ENCODE measurements around the gene SELPLG. TPM values are rescaled to one million over a fixed set of nuclear protein-coding genes. Genes with fewer than 3 reads are reported as not detected.

SELPLG gene
- total RNA-seq, 3 donors from 2014 or later (not counting 1 experiment from before 2014, with no cell fraction given) = 179 to 201 (median 201) TPM

DNA sequence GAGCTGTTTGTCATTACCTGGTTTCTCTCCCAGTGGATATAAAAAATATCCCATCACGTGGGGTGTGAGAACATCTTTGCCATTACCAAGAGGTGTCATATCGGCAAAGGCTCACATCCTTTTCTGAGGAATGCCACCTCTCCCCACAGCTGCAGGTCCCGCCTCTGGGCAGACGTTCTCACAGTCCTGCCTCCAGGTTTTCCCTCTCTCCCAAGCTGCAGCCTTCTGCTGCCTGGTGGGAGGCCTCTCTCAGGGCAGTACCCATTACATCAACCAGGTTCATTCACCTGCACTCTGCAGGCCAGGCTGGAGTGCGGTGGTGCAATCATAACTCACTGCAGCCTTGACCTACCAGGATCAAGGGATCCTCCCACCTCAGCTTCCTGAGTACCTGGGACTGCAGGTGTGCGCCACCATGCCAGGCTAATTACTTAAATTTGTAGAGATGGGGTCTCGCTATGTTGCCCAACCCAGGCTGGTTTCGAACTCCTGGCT is 20.9 kb downstream of the SELPLG start:
- H3K4me3 Mint-ChIP-seq = no peak overlapping the region
- no peaks in the 10 kb centered on the region for H3K36me3 Mint-ChIP-seq
- Histone ChIP-seq H3K36me3 (ENCODE audit: control insufficient read depth, insufficient read depth, low read length) (no peaks in the 10 kb centered on the region), H3K4me1 (ENCODE audit: control insufficient read depth, insufficient read depth, low read length) (peaks cover 22% of the 10 kb centered on the region), H3K4me3 (ENCODE audit: low read length) (no peak overlapping the region), H3K27ac (ENCODE audit: low read length) (no peak overlapping the region), H3K9me3 (ENCODE audit: control insufficient read depth, insufficient read depth, low read length) (peaks cover 5% of the 10 kb centered on the region), H3K27me3 (ENCODE audit: control insufficient read depth, insufficient read depth, low read length) (no peaks in the 10 kb centered on the region)
- intact Hi-C loops (cut with micrococcal nuclease) = loop anchor here (1.0 to 5.0 kb wide), 3 partner anchors 34 to 190 kb away; no protein-coding TSS in a partner anchor
- peak overlapping the region in 1 of 2 donors; percentile 92 for H3K27ac Mint-ChIP-seq
- 96% methylated on average over 8 of the region's 8 CpGs for WGBS (ENCODE audit: insufficient coverage)
- H3K27me3 Mint-ChIP-seq (ENCODE audit: low read depth in 2 of 2) = peaks cover 0 to 3% of the 10 kb centered on the region in 2 donors
- H3K4me1 Mint-ChIP-seq = peaks cover 32 to 33% of the 10 kb centered on the region in 2 donors
- no peak for ATAC-seq
- no peak for DNase-seq
- H3K9me3 Mint-ChIP-seq = peaks cover 0 to 4% of the 10 kb centered on the region in 2 donors
- TF ChIP-seq, protein P1, sequence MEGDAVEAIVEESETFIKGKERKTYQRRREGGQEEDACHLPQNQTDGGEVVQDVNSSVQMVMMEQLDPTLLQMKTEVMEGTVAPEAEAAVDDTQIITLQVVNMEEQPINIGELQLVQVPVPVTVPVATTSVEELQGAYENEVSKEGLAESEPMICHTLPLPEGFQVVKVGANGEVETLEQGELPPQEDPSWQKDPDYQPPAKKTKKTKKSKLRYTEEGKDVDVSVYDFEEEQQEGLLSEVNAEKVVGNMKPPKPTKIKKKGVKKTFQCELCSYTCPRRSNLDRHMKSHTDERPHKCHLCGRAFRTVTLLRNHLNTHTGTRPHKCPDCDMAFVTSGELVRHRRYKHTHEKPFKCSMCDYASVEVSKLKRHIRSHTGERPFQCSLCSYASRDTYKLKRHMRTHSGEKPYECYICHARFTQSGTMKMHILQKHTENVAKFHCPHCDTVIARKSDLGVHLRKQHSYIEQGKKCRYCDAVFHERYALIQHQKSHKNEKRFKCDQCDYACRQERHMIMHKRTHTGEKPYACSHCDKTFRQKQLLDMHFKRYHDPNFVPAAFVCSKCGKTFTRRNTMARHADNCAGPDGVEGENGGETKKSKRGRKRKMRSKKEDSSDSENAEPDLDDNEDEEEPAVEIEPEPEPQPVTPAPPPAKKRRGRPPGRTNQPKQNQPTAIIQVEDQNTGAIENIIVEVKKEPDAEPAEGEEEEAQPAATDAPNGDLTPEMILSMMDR (IDR thresholded peaks at IDR 0.05) = no peak

DNA sequence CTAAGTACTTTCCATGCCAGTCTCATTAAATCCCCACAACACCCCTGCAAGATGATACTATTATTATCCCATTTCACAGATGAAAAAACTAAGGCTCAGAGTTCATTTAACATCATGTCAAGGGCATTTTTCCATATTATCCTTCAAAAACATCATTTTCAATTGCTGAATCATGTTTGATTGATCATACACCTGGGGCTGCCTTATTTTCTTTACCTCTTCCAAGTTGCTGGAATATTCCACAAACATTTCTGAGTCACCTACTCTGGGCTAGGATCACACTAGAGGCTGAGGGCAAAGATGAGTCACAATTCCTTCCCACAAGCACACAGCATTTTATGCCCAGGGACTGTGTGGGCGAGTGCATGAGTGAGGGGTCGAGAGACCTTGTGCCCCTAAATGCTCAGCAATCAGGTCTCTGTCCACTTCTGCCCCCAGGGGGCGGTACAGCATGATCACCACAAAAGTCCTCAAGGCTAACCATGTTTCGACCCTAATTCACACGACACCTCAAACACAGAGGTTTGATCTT is 21.7 kb downstream of the SELPLG start:
- peak; percentile 67 to 72 (median 68) for ATAC-seq

DNA sequence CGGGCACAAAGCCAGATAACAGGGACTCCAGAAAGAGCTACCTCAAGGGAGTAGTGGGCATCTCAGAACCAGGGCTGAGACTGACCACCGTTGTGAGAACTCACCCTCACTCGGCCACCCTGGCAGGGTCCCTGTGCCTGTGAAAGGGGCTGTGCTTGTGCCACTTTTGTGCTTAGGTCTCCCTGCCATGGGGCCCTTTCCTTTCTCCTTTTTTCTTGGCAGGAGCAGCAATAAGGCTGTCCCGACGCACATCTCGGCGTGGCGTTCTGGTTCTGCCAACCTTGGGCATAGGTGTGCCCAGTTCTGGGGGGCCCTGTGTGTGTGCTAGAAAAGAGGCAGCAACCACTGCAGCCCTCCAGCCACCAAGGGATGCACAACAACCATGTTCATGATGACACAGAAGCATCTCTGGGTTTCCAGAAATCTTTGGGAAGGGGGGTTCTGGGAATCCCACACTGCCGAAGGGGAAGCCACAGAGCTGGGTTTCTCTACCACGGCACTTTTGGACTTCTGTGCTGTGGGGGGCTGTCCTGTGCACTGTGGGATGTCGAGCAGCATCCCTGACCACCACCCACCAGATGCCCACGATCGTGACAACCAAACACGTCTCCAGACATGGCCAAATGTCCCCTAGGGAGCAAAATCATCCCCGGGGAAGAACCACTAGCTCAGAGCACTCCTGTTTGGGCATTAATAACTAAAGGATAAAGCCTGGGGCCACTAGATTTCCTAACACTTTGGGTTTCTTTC is 22.7 kb downstream of the SELPLG start:
- WGBS (ENCODE audit: insufficient coverage) = 90% methylated on average over 15 of the region's 15 CpGs

More for the DNA sequence above, 21.7 kb downstream of the SELPLG start:
- Histone ChIP-seq H3K4me1 (ENCODE audit: control insufficient read depth, insufficient read depth, low read length) (peaks cover 14% of the 10 kb centered on the region), H3K4me3 (ENCODE audit: low read length) (no peak overlapping the region), H3K27me3 (ENCODE audit: control insufficient read depth, insufficient read depth, low read length) (no peaks in the 10 kb centered on the region), H3K9me3 (ENCODE audit: control insufficient read depth, insufficient read depth, low read length) (peaks cover 5% of the 10 kb centered on the region), H3K27ac (ENCODE audit: low read length) (no peak overlapping the region), H3K36me3 (ENCODE audit: control insufficient read depth, insufficient read depth, low read length) (no peaks in the 10 kb centered on the region)
- H3K27ac Mint-ChIP-seq = peak overlapping the region in 1 of 2 donors; percentile 70
- H3K36me3 Mint-ChIP-seq = no peaks in the 10 kb centered on the region
- peaks cover 23 to 24% of the 10 kb centered on the region in 2 donors for H3K4me1 Mint-ChIP-seq
- TF ChIP-seq, protein P1 (IDR thresholded peaks at IDR 0.05) = peak; percentile 69
- no peak overlapping the region for H3K4me3 Mint-ChIP-seq
- 34% methylated on average over 5 of the region's 5 CpGs for WGBS (ENCODE audit: insufficient coverage)
- peaks cover 0 to 6% of the 10 kb centered on the region in 2 donors for H3K27me3 Mint-ChIP-seq (ENCODE audit: low read depth in 2 of 2)
- DNase-seq = peak; percentile 66 to 80
- intact Hi-C loops (cut with micrococcal nuclease) = loop anchor here (1.0 to 5.0 kb wide), 3 partner anchors 35 to 191 kb away; no protein-coding TSS in a partner anchor
- peaks cover 0 to 4% of the 10 kb centered on the region in 2 donors for H3K9me3 Mint-ChIP-seq

More for the DNA sequence above, 22.7 kb downstream of the SELPLG start:
- TF ChIP-seq, protein P1 (IDR thresholded peaks at IDR 0.05) = no peak
- Mint-ChIP-seq H3K9me3 (no peaks in the 10 kb centered on the region), H3K4me3 (no peak overlapping the region), H3K4me1 (peaks cover 14 to 15% of the 10 kb centered on the region in 2 donors), H3K27me3 (ENCODE audit: low read depth in 2 of 2) (peaks cover 0 to 6% of the 10 kb centered on the region in 2 donors), H3K36me3 (no peaks in the 10 kb centered on the region), H3K27ac (no peak overlapping the region)
- no peak for DNase-seq
- intact Hi-C loops (cut with micrococcal nuclease) = loop anchor here (5.0 kb wide), 1 partner anchor 36 kb away; no protein-coding TSS in a partner anchor
- no peaks in the 10 kb centered on the region for H3K36me3 ChIP-seq (ENCODE audit: control insufficient read depth, insufficient read depth, low read length)
- H3K4me1 ChIP-seq (ENCODE audit: control insufficient read depth, insufficient read depth, low read length) = peaks cover 5% of the 10 kb centered on the region
- ATAC-seq = no peak
- H3K9me3 ChIP-seq (ENCODE audit: control insufficient read depth, insufficient read depth, low read length) = peaks cover 3% of the 10 kb centered on the region
- H3K4me3 ChIP-seq (ENCODE audit: low read length) = no peak overlapping the region
- H3K27me3 ChIP-seq (ENCODE audit: control insufficient read depth, insufficient read depth, low read length) = no peaks in the 10 kb centered on the region
- H3K27ac ChIP-seq (ENCODE audit: low read length) = no peak overlapping the region
